ENCODE measurements around the gene FGF12. TPM values are rescaled to one million over a fixed set of nuclear protein-coding genes. Genes with fewer than 3 reads are reported as not detected.

Gene FGF12
- total RNA-seq, 1 donor from 2014 or later: 6.1 TPM

- H3K36me3 Mint-ChIP-seq (ENCODE audit: insufficient read depth): peaks cover 1% of the 10 kb centered on the region
- H3K27ac Mint-ChIP-seq: no peak overlapping the region
- TF ChIP-seq, protein P1, sequence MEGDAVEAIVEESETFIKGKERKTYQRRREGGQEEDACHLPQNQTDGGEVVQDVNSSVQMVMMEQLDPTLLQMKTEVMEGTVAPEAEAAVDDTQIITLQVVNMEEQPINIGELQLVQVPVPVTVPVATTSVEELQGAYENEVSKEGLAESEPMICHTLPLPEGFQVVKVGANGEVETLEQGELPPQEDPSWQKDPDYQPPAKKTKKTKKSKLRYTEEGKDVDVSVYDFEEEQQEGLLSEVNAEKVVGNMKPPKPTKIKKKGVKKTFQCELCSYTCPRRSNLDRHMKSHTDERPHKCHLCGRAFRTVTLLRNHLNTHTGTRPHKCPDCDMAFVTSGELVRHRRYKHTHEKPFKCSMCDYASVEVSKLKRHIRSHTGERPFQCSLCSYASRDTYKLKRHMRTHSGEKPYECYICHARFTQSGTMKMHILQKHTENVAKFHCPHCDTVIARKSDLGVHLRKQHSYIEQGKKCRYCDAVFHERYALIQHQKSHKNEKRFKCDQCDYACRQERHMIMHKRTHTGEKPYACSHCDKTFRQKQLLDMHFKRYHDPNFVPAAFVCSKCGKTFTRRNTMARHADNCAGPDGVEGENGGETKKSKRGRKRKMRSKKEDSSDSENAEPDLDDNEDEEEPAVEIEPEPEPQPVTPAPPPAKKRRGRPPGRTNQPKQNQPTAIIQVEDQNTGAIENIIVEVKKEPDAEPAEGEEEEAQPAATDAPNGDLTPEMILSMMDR (IDR thresholded peaks at IDR 0.05; ENCODE audit: unreplicated experiment): no peak
- peaks cover 8% of the 10 kb centered on the region for H3K9me3 Mint-ChIP-seq (ENCODE audit: low read depth)
- peaks cover 2% of the 10 kb centered on the region for H3K4me1 Mint-ChIP-seq (ENCODE audit: low read depth)
- DNase-seq (ENCODE audit: low spot score, unreplicated experiment): no peak
- no peak overlapping the region for H3K4me3 Mint-ChIP-seq (ENCODE audit: low read depth)
- H3K27me3 Mint-ChIP-seq: peaks cover 8% of the 10 kb centered on the region
Observed at GRCh38 chr3:192302721-192303120, 424.6 kb downstream of the FGF12 start.

- Mint-ChIP-seq H3K4me1 (ENCODE audit: low read depth) (peaks cover 4% of the 10 kb centered on the region), H3K9me3 (ENCODE audit: low read depth) (peaks cover 8% of the 10 kb centered on the region), H3K4me3 (ENCODE audit: low read depth) (no peak overlapping the region), H3K36me3 (ENCODE audit: insufficient read depth) (peaks cover 1% of the 10 kb centered on the region), H3K27me3 (peaks cover 8% of the 10 kb centered on the region), H3K27ac (no peak overlapping the region)
- no peak for DNase-seq (ENCODE audit: low spot score, unreplicated experiment)
- TF ChIP-seq, protein P1 (IDR thresholded peaks at IDR 0.05; ENCODE audit: unreplicated experiment): no peak
Observed at GRCh38 chr3:192299921-192300320, 427.4 kb downstream of the FGF12 start.

DNA sequence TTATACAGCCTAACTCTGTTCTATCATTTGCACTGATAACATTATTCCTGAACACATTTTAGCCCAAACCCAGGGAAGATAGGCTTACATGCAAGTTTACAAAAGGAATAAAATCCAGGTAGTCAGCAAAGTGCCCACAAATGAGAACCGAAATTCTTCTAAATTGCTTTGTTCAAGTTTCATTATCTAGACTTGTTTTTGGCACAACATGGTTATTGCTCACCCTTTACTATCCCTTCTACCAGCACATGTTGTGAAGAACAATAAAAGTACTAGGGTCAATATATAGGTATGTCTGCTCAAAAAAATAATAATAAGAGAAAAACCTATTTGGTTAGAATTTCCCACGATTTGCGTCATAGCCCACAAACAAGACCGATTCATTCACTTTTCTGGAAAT is 430.5 kb downstream of the FGF12 start:
- DNase-seq (ENCODE audit: low spot score, unreplicated experiment): no peak
- no peak overlapping the region for H3K4me3 Mint-ChIP-seq (ENCODE audit: low read depth)
- peaks cover 14% of the 10 kb centered on the region for H3K9me3 Mint-ChIP-seq (ENCODE audit: low read depth)
- H3K4me1 Mint-ChIP-seq (ENCODE audit: low read depth): peaks cover 4% of the 10 kb centered on the region
- H3K27ac Mint-ChIP-seq: no peak overlapping the region
- peaks cover 5% of the 10 kb centered on the region for H3K27me3 Mint-ChIP-seq
- TF ChIP-seq, protein P1 (IDR thresholded peaks at IDR 0.05; ENCODE audit: unreplicated experiment): no peak
- peaks cover 3% of the 10 kb centered on the region for H3K36me3 Mint-ChIP-seq (ENCODE audit: insufficient read depth)

GRCh38 chr3:192284443-192285072 is 442.8 kb downstream of the FGF12 start:
- H3K9me3 Mint-ChIP-seq (ENCODE audit: low read depth): no peaks in the 10 kb centered on the region
- H3K27me3 Mint-ChIP-seq: no peaks in the 10 kb centered on the region
- peaks cover 36% of the 10 kb centered on the region for H3K4me1 Mint-ChIP-seq (ENCODE audit: low read depth)
- no peaks in the 10 kb centered on the region for H3K36me3 Mint-ChIP-seq (ENCODE audit: insufficient read depth)
- TF ChIP-seq, protein P1 (IDR thresholded peaks at IDR 0.05; ENCODE audit: unreplicated experiment): no peak
- peak overlapping the region; percentile 97 for H3K27ac Mint-ChIP-seq
- no peak for DNase-seq (ENCODE audit: low spot score, unreplicated experiment)
- H3K4me3 Mint-ChIP-seq (ENCODE audit: low read depth): no peak overlapping the region

- no peaks in the 10 kb centered on the region for H3K36me3 Mint-ChIP-seq (ENCODE audit: insufficient read depth)
- H3K9me3 Mint-ChIP-seq (ENCODE audit: low read depth): no peaks in the 10 kb centered on the region
- no peaks in the 10 kb centered on the region for H3K27me3 Mint-ChIP-seq
- DNase-seq (ENCODE audit: low spot score, unreplicated experiment): no peak
- H3K4me1 Mint-ChIP-seq (ENCODE audit: low read depth): peaks cover 28% of the 10 kb centered on the region
- H3K27ac Mint-ChIP-seq: no peak overlapping the region
- no peak overlapping the region for H3K4me3 Mint-ChIP-seq (ENCODE audit: low read depth)
- TF ChIP-seq, protein P1 (IDR thresholded peaks at IDR 0.05; ENCODE audit: unreplicated experiment): no peak
Observed at GRCh38 chr3:192281207-192281880, 446.0 kb downstream of the FGF12 start.

Data from progenitor cell of endocrine pancreas (in vitro differentiated cells).